HG02610 (cell line): ENCODE data around the gene PGGT1B.

ENCODE experiments used
- ATAC-seq: cut with Tn5 transposase; IDR thresholded peaks from one replicate; pipeline ENCODE4 v1.9.1; 2021; ENCODE audit warnings: mild to moderate bottlenecking, moderate library complexity; ENCODE audit not compliant: unreplicated experiment

The PGGT1B gene

DNA sequence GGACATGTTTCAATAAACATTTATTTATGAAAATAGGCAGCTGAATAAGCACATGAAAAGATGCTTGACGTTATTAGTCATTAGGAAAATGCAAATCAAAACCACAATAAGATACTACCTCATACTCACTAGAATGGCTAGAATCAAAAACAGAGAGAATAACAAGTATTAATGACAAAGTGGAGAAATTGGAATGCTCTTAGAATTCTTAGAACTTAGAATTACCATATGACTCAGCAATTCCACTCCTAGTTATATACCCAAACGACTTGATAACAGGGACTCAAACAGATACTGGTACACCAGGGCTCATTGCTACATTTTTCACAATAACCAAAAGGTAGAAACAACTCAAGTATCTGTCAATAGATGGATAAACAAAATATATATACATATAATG is 77.9 kb downstream of the PGGT1B start:
- ATAC-seq = no peak

GRCh38 chr5:115181757-115182156 is 80.9 kb downstream of the PGGT1B start:
- ATAC-seq = no peak

- peak; percentile 51 for ATAC-seq
Measured at GRCh38 chr5:115180165-115180709, 82.4 kb downstream of the PGGT1B start.

DNA sequence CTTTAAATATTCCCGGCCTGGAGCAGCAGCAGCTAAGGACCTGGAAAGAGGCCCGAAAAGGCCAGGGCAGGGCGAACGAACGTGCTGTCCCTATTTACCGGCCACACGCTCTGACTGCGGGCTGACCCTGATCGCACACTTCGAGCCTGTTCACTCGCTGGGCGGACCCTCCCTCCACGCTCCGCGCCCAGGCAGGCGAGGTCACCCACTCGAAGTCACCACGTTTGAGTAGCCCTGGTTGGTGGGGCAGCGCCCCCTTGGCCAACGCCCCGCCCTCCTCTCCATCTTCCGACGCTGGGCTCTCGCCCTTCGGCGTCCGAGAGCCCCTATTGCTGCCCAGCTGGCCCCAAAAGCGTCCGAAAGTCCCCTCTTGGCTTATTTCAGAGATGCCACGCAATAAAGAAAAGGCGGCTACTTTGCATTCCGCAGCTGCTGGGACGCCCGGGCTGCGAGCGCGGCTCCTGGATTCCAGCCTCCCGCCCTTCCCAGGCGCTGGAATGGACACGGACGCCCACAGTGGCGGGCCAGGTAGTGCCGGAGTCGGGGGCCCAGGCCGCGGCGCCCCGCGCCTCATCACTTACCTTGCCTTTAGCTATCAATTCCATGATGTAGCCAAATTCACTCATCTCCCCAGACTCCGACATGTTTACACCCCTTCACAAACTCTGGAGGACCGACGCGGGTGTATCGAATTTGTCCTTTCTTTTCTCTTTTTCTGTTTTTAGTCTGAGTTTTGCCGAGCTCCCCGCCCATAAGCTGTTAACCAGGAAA is 83.1 kb downstream of the PGGT1B start:
- ATAC-seq = peak; percentile 30

GRCh38 chr5:115179030-115179393 is 83.7 kb downstream of the PGGT1B start:
- ATAC-seq = no peak

- ATAC-seq = no peak
Measured at GRCh38 chr5:115170929-115171510, 91.7 kb downstream of the PGGT1B start.

DNA sequence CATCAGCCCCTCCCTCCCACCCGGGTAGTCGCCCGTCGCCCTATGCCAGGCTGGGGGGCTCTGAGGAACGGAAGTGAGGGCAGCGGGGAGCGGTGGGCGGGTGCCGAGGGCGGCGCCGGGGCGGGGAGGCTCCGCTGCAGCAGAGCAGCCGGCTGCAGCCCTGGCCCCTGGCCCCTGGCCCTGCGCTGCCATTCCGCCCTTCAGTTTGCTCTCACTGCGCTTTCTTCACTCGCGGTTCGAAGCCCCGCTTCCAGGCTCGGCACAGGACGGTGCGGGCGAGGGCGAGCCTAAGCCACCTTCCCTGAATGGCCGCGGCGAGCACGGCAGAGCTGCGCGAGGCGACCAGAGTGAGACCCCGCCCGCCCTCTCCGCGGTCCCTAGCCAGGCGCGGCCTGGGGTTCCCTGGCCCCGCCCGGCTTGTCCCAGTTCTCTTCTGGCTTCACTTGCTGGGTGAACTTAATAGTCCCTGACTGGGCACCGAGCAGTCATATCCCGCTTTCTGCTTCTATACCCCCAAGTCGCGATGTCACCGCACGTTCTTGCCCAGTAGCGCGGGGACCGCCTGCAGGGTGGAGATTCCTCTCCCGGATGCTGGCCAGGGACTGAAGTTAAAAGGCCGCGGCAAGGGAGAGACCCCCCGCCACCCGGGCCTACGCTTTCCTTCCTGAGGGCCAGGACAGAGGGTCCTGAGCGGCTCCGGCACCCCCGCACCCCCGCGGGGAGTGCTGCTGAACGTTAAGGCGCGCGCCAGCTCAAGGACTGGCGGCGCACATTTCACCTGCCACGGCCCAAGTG is 92.3 kb downstream of the PGGT1B start:
- peak; percentile 43 for ATAC-seq

- peak; percentile 99 for ATAC-seq
Measured at GRCh38 chr5:115169487-115170133, 93.1 kb downstream of the PGGT1B start, which contains the start of gene TRIM36. TRIM36 (minus strand) TSS chr5:115169908; CDS start chr5:115169634, 274 bp downstream.

- ATAC-seq = no peak
Measured at GRCh38 chr5:115168829-115169486, 93.7 kb downstream of the PGGT1B start.

- ATAC-seq = no peak
Measured at GRCh38 chr5:115166744-115167393, 95.8 kb downstream of the PGGT1B start.

GRCh38 chr5:115165790-115166189 is 96.9 kb downstream of the PGGT1B start:
- no peak for ATAC-seq

DNA sequence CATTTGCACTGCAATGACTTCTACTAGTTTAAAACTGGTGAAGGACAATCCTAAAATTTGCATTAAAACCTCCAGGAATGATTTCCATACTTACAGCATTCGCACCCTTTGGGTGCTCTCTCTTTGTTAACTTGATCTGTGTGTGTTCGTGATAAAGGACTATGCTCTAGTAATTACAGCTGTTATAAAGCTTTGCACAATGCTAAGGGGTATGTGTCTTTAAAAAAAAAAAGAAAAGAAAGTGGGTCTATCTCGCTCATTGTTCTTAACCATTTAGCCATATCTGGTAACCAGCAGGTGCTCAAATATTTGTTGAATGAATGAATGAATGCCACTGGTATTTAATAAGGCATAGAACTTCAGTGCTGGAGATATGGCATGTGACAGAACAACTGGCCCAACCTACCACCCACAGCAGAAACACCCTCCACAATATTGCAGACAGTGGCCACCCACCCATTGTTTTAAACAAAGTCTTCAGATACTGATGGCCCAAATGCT is 101.7 kb downstream of the PGGT1B start:
- ATAC-seq = no peak
